Neural cell (in vitro differentiated cells): Measurements from ENCODE around the gene MIXL1. TPM values are rescaled to one million over a fixed set of nuclear protein-coding genes. Genes with fewer than 3 reads are reported as not detected.
"Not testable (repeated sequence)": the region's sequence is repeated elsewhere in the genome, so short reads cannot be mapped to it uniquely, and the experiment has no call there.

Experiments used
- H2AFZ ChIP-seq: fragments of 200-600, 300-800 bp; sonication (generic), shearing (Covaris generic); 2 replicates; pipeline ENCODE4 v1.6.0; 2014; ENCODE audit warnings: low read depth, mild to moderate bottlenecking, antibody characterized with exemption, low read length, moderate library complexity
- H3F3A ChIP-seq: fragments of 200-600 bp; shearing (Covaris generic); 2 replicates; pipeline ENCODE4 v1.6.1; 2016; ENCODE audit warnings: mild to moderate bottlenecking, moderate library complexity, mixed read lengths, antibody characterized with exemption, low read length; ENCODE audit not compliant: insufficient read depth, poor library complexity, severe bottlenecking
- H3K27ac ChIP-seq: fragments of 200-600, 300-800 bp; sonication (generic), shearing (Covaris generic); 2 replicates; pipeline ENCODE4 v1.5.1; 2014; ENCODE audit warnings: mild to moderate bottlenecking, low read length, moderate library complexity
- H3K27me3 ChIP-seq: fragments of 300-800, 200-600 bp; sonication (generic), shearing (Covaris generic); 2 replicates; pipeline ENCODE4 v1.6.0; 2014; ENCODE audit warnings: mild to moderate bottlenecking, low read depth, low read length, moderate library complexity; ENCODE audit not compliant: insufficient read depth
- H3K36me3 ChIP-seq: fragments of 300-800, 200-600 bp; sonication (generic), shearing (Covaris generic); 2 replicates; pipeline ENCODE4 v1.5.1; 2014; ENCODE audit warnings: mild to moderate bottlenecking, antibody characterized with exemption, low read length, moderate library complexity; ENCODE audit not compliant: insufficient read depth
- H3K4me2 ChIP-seq: fragments of 300-800, 200-600 bp; sonication (generic), shearing (Covaris generic); 2 replicates; pipeline ENCODE4 v1.6.0; 2014; ENCODE audit warnings: mild to moderate bottlenecking, low read length
- H3K4me3 ChIP-seq: fragments of 300-800, 200-600 bp; sonication (generic), shearing (Covaris generic); 2 replicates; pipeline ENCODE4 v1.5.1; 2014; ENCODE audit warnings: mild to moderate bottlenecking, low read length, moderate library complexity
- H3K79me2 ChIP-seq: fragments of 200-600 bp; shearing (Covaris generic); replicated peaks from 2 replicates; pipeline ENCODE4 v1.6.0; 2014; ENCODE audit warnings: mild to moderate bottlenecking, low read length, moderate library complexity; ENCODE audit not compliant: insufficient read depth
- H3K9ac ChIP-seq: fragments of 300-800, 200-600 bp; sonication (generic), shearing (Covaris generic); 2 replicates; pipeline ENCODE4 v1.6.1; 2016; ENCODE audit warnings: mild to moderate bottlenecking, low read length, mixed read lengths
- H3K9me2 ChIP-seq: fragments of 200-600 bp; shearing (Covaris generic); 2 replicates; pipeline ENCODE4 v1.6.1; 2016; ENCODE audit warnings: mild to moderate bottlenecking, low read length, mixed read lengths; ENCODE audit not compliant: insufficient read depth
- H3K9me3 ChIP-seq: fragments of 200-600, 300-800 bp; sonication (generic), shearing (Covaris generic); 2 replicates; pipeline ENCODE4 v1.6.1; 2016; ENCODE audit warnings: mild to moderate bottlenecking, mixed run types, low read length, moderate library complexity, mixed read lengths
- H4K20me1 ChIP-seq: fragments of 200-600 bp; shearing (Covaris generic); 2 replicates; pipeline ENCODE4 v1.6.1; 2016; ENCODE audit warnings: mild to moderate bottlenecking, mixed run types; ENCODE audit not compliant: insufficient read depth
- EZH2 ChIP-seq: fragments of 200-600, 300-800 bp; shearing (Covaris generic), sonication (generic); IDR thresholded peaks from 2 replicates; pipeline ENCODE4 v1.6.1; 2014; ENCODE audit warnings: antibody characterized with exemption, low read length, borderline replicate concordance, mild to moderate bottlenecking; ENCODE audit not compliant: insufficient read depth, poor library complexity, severe bottlenecking
- POLR2AphosphoS5 ChIP-seq: IDR thresholded peaks from 2 replicates; pipeline ENCODE4 v1.6.1; 2012
- RAD21 ChIP-seq: fragments of 450-650 bp; conservative IDR thresholded peaks from 2 replicates; pipeline ENCODE4 v1.6.1; 2014; ENCODE audit warnings: antibody characterized with exemption, mild to moderate bottlenecking, moderate library complexity
- SMC3 ChIP-seq: fragments of 450-650 bp; conservative IDR thresholded peaks from 2 replicates; pipeline ENCODE4 v1.6.1; 2014; ENCODE audit warnings: antibody characterized with exemption, mild to moderate bottlenecking, moderate library complexity; ENCODE audit not compliant: poor library complexity
- TAF1 ChIP-seq: IDR thresholded peaks from 2 replicates; pipeline ENCODE4 v1.6.1; 2012; ENCODE audit warnings: low read depth
- polyA plus RNA-seq: library from polyadenylated mRNA; depleted of rRNA; stranded (reverse); fragments of >200 nt; gene quantifications from 2 replicates; pipeline ENCODE4 v1.2.3, GENCODE V29; 2014
- TF ChIP-seq, protein P1 (sequence below): IDR thresholded peaks from 2 replicates; pipeline ENCODE4 v1.6.1; 2012; ENCODE audit warnings: borderline replicate concordance
- TF ChIP-seq, protein P2 (sequence below): fragments of 450-650 bp; IDR thresholded peaks from 2 replicates; pipeline ENCODE4 v1.5.1; 2014; ENCODE audit warnings: antibody characterized with exemption, mild to moderate bottlenecking, moderate library complexity; ENCODE audit not compliant: poor library complexity, severe bottlenecking

The MIXL1 gene
- polyA plus RNA-seq, 1 donor from 2014 or later, result not detected

DNA sequence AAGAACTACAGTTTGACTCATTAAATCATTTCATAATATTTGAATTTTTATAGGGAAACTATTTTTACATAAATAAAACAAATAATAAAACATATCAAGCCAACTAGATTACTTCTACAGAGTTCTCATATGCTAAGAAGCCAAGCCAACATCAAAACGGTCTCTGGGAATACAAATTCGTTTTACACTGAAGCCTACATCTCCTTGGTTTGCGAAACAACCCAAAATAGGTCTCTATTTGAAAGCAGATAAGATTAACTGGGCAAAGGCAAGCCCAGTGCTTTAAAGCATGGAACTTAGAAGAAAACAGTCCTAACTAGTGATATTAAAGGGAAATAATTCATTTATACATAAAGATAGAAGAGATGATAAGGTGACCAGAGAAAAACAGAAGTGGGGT is 25.3 kb downstream of the MIXL1 start:
- Histone ChIP-seq H3K79me2 (no peaks in the 10 kb centered on the region), H3K27ac (no peak overlapping the region), H3K9ac (no peak overlapping the region), H3K27me3 (no peaks in the 10 kb centered on the region), H2AFZ (no peak overlapping the region), H3F3A (no peaks in the 10 kb centered on the region), H4K20me1 (no peaks in the 10 kb centered on the region), H3K36me3 (no peaks in the 10 kb centered on the region), H3K9me3 (no peaks in the 10 kb centered on the region), H3K4me2 (no peak overlapping the region), H3K9me2 (no peaks in the 10 kb centered on the region), H3K4me3 (no peak overlapping the region)
- TF ChIP-seq, protein P1, sequence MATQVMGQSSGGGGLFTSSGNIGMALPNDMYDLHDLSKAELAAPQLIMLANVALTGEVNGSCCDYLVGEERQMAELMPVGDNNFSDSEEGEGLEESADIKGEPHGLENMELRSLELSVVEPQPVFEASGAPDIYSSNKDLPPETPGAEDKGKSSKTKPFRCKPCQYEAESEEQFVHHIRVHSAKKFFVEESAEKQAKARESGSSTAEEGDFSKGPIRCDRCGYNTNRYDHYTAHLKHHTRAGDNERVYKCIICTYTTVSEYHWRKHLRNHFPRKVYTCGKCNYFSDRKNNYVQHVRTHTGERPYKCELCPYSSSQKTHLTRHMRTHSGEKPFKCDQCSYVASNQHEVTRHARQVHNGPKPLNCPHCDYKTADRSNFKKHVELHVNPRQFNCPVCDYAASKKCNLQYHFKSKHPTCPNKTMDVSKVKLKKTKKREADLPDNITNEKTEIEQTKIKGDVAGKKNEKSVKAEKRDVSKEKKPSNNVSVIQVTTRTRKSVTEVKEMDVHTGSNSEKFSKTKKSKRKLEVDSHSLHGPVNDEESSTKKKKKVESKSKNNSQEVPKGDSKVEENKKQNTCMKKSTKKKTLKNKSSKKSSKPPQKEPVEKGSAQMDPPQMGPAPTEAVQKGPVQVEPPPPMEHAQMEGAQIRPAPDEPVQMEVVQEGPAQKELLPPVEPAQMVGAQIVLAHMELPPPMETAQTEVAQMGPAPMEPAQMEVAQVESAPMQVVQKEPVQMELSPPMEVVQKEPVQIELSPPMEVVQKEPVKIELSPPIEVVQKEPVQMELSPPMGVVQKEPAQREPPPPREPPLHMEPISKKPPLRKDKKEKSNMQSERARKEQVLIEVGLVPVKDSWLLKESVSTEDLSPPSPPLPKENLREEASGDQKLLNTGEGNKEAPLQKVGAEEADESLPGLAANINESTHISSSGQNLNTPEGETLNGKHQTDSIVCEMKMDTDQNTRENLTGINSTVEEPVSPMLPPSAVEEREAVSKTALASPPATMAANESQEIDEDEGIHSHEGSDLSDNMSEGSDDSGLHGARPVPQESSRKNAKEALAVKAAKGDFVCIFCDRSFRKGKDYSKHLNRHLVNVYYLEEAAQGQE, result no peak
- no peak for TF ChIP-seq SMC3

DNA sequence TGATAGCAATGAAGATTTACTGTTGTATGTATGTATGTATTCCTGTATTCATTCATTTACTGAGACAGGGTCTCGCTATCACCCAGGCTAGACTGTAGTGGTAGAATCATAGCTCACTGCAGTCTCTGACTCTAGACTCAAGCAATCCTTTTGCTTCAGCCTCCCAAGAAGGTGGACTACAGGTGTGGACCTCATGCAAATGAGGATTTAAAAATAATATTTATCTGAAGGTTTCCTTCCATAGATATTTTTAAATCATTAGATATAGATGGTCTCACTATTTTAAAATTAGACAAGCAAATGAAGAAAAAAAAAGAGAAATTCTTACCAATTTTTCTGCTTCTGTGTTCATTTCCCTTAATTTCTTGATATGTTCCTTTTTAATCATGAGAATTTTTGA is 27.0 kb downstream of the MIXL1 start:
- Histone ChIP-seq H3F3A (no peaks in the 10 kb centered on the region), H3K9me2 (no peaks in the 10 kb centered on the region), H3K9me3 (no peaks in the 10 kb centered on the region)

DNA sequence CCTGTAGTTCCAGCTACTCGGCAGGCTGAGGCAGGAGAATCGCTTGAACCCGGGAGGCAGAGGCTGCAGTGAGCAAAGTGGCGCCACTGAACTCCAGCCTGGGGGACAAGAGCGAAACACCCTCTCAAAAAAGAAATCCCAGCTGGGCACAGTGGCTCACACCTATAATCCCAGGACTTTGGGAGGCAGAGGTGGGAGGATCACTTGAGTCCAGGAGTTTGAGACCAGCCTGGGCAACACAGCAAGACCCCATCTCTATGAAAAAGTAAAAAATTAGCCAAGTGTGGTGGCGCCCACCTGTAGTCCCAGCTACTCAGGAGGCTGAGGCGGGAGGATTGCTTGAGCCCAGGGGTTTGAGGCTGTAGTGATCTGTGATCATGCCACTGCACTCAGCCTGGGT is 29.4 kb downstream of the MIXL1 start:
- not testable (repeated sequence) for H3K9me2 ChIP-seq, H2AFZ ChIP-seq, H3K27me3 ChIP-seq, H3K4me2 ChIP-seq, H3F3A ChIP-seq, H3K4me3 ChIP-seq, H3K27ac ChIP-seq, H3K79me2 ChIP-seq, H3K36me3 ChIP-seq, H4K20me1 ChIP-seq, H3K9me3 ChIP-seq, H3K9ac ChIP-seq

More for the DNA sequence above, 27.0 kb downstream of the MIXL1 start:
- no peaks in the 10 kb centered on the region for H3K79me2 ChIP-seq
- no peak overlapping the region for H3K27ac ChIP-seq
- H4K20me1 ChIP-seq, result no peaks in the 10 kb centered on the region
- H3K9ac ChIP-seq, result no peak overlapping the region
- no peaks in the 10 kb centered on the region for H3K27me3 ChIP-seq
- no peak overlapping the region for H3K4me2 ChIP-seq
- H2AFZ ChIP-seq, result no peak overlapping the region
- no peak overlapping the region for H3K4me3 ChIP-seq
- no peaks in the 10 kb centered on the region for H3K36me3 ChIP-seq
- TF ChIP-seq EZH2 (no peak), RAD21 (no peak), POLR2AphosphoS5 (no peak), TAF1 (no peak)
- TF ChIP-seq, protein P1, result no peak
- TF ChIP-seq, protein P2, sequence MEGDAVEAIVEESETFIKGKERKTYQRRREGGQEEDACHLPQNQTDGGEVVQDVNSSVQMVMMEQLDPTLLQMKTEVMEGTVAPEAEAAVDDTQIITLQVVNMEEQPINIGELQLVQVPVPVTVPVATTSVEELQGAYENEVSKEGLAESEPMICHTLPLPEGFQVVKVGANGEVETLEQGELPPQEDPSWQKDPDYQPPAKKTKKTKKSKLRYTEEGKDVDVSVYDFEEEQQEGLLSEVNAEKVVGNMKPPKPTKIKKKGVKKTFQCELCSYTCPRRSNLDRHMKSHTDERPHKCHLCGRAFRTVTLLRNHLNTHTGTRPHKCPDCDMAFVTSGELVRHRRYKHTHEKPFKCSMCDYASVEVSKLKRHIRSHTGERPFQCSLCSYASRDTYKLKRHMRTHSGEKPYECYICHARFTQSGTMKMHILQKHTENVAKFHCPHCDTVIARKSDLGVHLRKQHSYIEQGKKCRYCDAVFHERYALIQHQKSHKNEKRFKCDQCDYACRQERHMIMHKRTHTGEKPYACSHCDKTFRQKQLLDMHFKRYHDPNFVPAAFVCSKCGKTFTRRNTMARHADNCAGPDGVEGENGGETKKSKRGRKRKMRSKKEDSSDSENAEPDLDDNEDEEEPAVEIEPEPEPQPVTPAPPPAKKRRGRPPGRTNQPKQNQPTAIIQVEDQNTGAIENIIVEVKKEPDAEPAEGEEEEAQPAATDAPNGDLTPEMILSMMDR, result no peak
